ENCODE data around the gene MLLT3. TPM values are rescaled to one million over a fixed set of nuclear protein-coding genes. Genes with fewer than 3 reads are reported as not detected.

MLLT3 gene
- total RNA-seq, 1 experiment from 2014 or later = 7.0 TPM

GRCh38 chr9:20538092-20538491, 84.2 kb downstream of the MLLT3 start (continued):
- TF ChIP-seq AR (CRISPR knock-in tag; IDR thresholded peaks at IDR 0.05) (no peak), TEAD1 (CRISPR knock-in tag; IDR thresholded peaks at IDR 0.05) (no peak), PREB (CRISPR knock-in tag; IDR thresholded peaks at IDR 0.05; ENCODE audit: borderline replicate concordance) (no peak), ARID4B (CRISPR knock-in tag; IDR thresholded peaks at IDR 0.05; ENCODE audit: borderline replicate concordance) (no peak), USF2 (CRISPR knock-in tag; IDR thresholded peaks at IDR 0.05) (no peak), NFATC4 (CRISPR knock-in tag; IDR thresholded peaks at IDR 0.05) (no peak), ZNF423 (CRISPR knock-in tag; IDR thresholded peaks at IDR 0.05) (no peak)

- Mint-ChIP-seq H3K27me3 (ENCODE audit: low read depth) (no peaks in the 10 kb centered on the region), H3K27ac (no peak overlapping the region), H3K9me3 (peaks cover 35% of the 10 kb centered on the region), H3K36me3 (peaks cover 29% of the 10 kb centered on the region), H3K4me3 (no peak overlapping the region), H3K4me1 (peaks cover 5% of the 10 kb centered on the region; the same call in 1 of the 2 replicates)
- no peak for DNase-seq (ENCODE audit: low spot score)
- POLR2A ChIA-PET = no interaction called here
- CTCF ChIA-PET = interaction anchor here (3.0 kb wide), 1 partner anchor 12 kb away, joined by 23 read pairs; no protein-coding TSS in a partner anchor
- no peak for ATAC-seq
- TF ChIP-seq ZMAT4 (CRISPR knock-in tag; IDR thresholded peaks at IDR 0.05) (no peak), ARID4B (CRISPR knock-in tag; IDR thresholded peaks at IDR 0.05; ENCODE audit: borderline replicate concordance) (no peak), ESRRA (CRISPR knock-in tag; IDR thresholded peaks at IDR 0.05; ENCODE audit: borderline replicate concordance) (no peak), SMAD4 (CRISPR knock-in tag; IDR thresholded peaks at IDR 0.05) (no peak), TEAD4 (CRISPR knock-in tag; IDR thresholded peaks at IDR 0.05) (no peak), CREM (CRISPR knock-in tag; IDR thresholded peaks at IDR 0.05) (no peak), ZNF512 (CRISPR knock-in tag; IDR thresholded peaks at IDR 0.05; ENCODE audit: borderline replicate concordance) (no peak), NFE2L1 (CRISPR knock-in tag; IDR thresholded peaks at IDR 0.05) (no peak), KAT7 (CRISPR knock-in tag; IDR thresholded peaks at IDR 0.05; ENCODE audit: borderline replicate concordance) (no peak), HMGA2 (CRISPR knock-in tag; IDR thresholded peaks at IDR 0.05) (no peak), ATF2 (CRISPR knock-in tag; IDR thresholded peaks at IDR 0.05; ENCODE audit: borderline replicate concordance, low read depth) (no peak)
Observed at GRCh38 chr9:20537294-20537693, 85.0 kb downstream of the MLLT3 start.
